Measurements from ENCODE around the gene JOSD2.

DNA sequence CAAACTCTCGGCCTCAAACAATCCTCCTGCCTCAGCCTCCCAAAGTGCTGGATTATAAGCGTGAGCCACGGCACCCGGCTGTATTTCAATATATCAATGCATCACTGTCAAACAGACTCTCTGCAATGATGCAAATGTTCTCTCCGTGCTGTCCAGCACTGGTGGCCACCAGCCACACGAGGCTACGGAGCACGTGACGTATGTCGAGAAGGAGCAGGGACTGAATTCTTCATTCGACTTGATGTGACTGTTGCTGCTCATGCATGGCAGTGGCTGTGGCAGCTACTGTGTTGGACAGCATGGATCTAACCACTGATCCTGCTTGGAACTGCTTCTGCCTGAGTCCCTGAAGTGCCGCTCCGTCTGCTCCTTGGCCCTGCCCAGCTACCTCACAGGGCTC is 47.5 kb upstream of the JOSD2 start:
- no peak for TF ChIP-seq EZH2phosphoT487 (IDR thresholded peaks at IDR 0.05; ENCODE audit: low read length)
- TF ChIP-seq, protein P1, sequence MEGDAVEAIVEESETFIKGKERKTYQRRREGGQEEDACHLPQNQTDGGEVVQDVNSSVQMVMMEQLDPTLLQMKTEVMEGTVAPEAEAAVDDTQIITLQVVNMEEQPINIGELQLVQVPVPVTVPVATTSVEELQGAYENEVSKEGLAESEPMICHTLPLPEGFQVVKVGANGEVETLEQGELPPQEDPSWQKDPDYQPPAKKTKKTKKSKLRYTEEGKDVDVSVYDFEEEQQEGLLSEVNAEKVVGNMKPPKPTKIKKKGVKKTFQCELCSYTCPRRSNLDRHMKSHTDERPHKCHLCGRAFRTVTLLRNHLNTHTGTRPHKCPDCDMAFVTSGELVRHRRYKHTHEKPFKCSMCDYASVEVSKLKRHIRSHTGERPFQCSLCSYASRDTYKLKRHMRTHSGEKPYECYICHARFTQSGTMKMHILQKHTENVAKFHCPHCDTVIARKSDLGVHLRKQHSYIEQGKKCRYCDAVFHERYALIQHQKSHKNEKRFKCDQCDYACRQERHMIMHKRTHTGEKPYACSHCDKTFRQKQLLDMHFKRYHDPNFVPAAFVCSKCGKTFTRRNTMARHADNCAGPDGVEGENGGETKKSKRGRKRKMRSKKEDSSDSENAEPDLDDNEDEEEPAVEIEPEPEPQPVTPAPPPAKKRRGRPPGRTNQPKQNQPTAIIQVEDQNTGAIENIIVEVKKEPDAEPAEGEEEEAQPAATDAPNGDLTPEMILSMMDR (IDR thresholded peaks at IDR 0.05; ENCODE audit: low read length): no peak
